Measurements from ENCODE around the gene OR8J3. TPM values are rescaled to one million over a fixed set of nuclear protein-coding genes. Genes with fewer than 3 reads are reported as not detected.

The OR8J3 gene
- total and polyA plus RNA-seq, 12 donors = not detected

- no peak for DNase-seq
- Histone ChIP-seq H3K36me3 (replicated peaks in 1 of 2) (no peaks in the 10 kb centered on the region), H3K9me3 (replicated peaks in 1 of 3) (no peaks in the 10 kb centered on the region), H3K4me3 (no peak overlapping the region), H3K27me3 (no peaks in the 10 kb centered on the region), H3K27ac (no peak overlapping the region), H3K4me1 (replicated peaks in 1 of 2) (no peaks in the 10 kb centered on the region)
- 50 to 75% (median 63%) methylated on average over 3 of the region's 3 CpGs for WGBS, 4 donors
- intact Hi-C loops (cut with DNase I) = no loop called here
- TF ChIP-seq POLR2A (IDR thresholded peaks at IDR 0.05) (no peak), CTCF (IDR thresholded peaks at IDR 0.05) (no peak)
These were observed 50.3 kb downstream of the OR8J3 start for GRCh38 chr11:56089697-56090096.

Small RNA genes within 50 kb of the gene (small RNA-seq; reads per million reads assigned to genes)
- gene OR8I4P = 0 reads per million in 2 donors

Other genes with a start within 250 kb of the OR8J3 start
- gene OR5W2, start 225.6 kb downstream of the OR8J3 start, total RNA-seq = not detected
- gene OR5W2, start 225.6 kb downstream of the OR8J3 start, polyA plus RNA-seq = not detected
- gene OR5I1, start 203.8 kb downstream of the OR8J3 start, total RNA-seq = not detected
- not detected for gene OR5I1, start 203.8 kb downstream of the OR8J3 start, polyA plus RNA-seq
- gene OR10AG1, start 170.3 kb downstream of the OR8J3 start, total RNA-seq = not detected
- gene OR10AG1, start 170.3 kb downstream of the OR8J3 start, polyA plus RNA-seq = not detected
- gene OR5F1, start 145.6 kb downstream of the OR8J3 start, total RNA-seq = not detected
- not detected for gene OR5F1, start 145.6 kb downstream of the OR8J3 start, polyA plus RNA-seq
- gene OR5AS1, start 112.5 kb downstream of the OR8J3 start, total RNA-seq = not detected
- not detected for gene OR5AS1, start 112.5 kb downstream of the OR8J3 start, polyA plus RNA-seq
- gene OR8I2, start 46.9 kb downstream of the OR8J3 start, total RNA-seq = not detected
- not detected for gene OR8I2, start 46.9 kb downstream of the OR8J3 start, polyA plus RNA-seq
- not detected for gene OR8H2, start 36.5 kb downstream of the OR8J3 start, total RNA-seq
- not detected for gene OR8H2, start 36.5 kb downstream of the OR8J3 start, polyA plus RNA-seq
- gene OR8H3, start 17.8 kb downstream of the OR8J3 start, total RNA-seq = not detected
- not detected for gene OR8H3, start 17.8 kb downstream of the OR8J3 start, polyA plus RNA-seq
- not detected for gene OR8K5, start 20.1 kb upstream of the OR8J3 start, total RNA-seq
- gene OR8K5, start 20.1 kb upstream of the OR8J3 start, polyA plus RNA-seq = not detected
- not detected for gene OR5J2, start 36.4 kb upstream of the OR8J3 start, total RNA-seq
- gene OR5J2, start 36.4 kb upstream of the OR8J3 start, polyA plus RNA-seq = not detected
- not detected for gene OR5T2, start 94.1 kb upstream of the OR8J3 start, total RNA-seq
- gene OR5T2, start 94.1 kb upstream of the OR8J3 start, polyA plus RNA-seq = not detected
- not detected for gene OR5T3, start 112.1 kb upstream of the OR8J3 start, total RNA-seq
- not detected for gene OR5T3, start 112.1 kb upstream of the OR8J3 start, polyA plus RNA-seq
- not detected for gene OR5T1, start 134.0 kb upstream of the OR8J3 start, total RNA-seq
- not detected for gene OR5T1, start 134.0 kb upstream of the OR8J3 start, polyA plus RNA-seq
- gene OR8H1, start 152.1 kb upstream of the OR8J3 start, total RNA-seq = not detected
- gene OR8H1, start 152.1 kb upstream of the OR8J3 start, polyA plus RNA-seq = not detected
- not detected for gene OR8K3, start 174.9 kb upstream of the OR8J3 start, total RNA-seq
- not detected for gene OR8K3, start 174.9 kb upstream of the OR8J3 start, polyA plus RNA-seq
- gene OR8K1, start 205.8 kb upstream of the OR8J3 start, total RNA-seq = not detected
- gene OR8K1, start 205.8 kb upstream of the OR8J3 start, polyA plus RNA-seq = not detected
- not detected for gene OR8J1, start 214.1 kb upstream of the OR8J3 start, total RNA-seq
- not detected for gene OR8J1, start 214.1 kb upstream of the OR8J3 start, polyA plus RNA-seq
- gene OR8U1, start 235.4 kb upstream of the OR8J3 start, total RNA-seq = not detected
- not detected for gene OR8U1, start 235.4 kb upstream of the OR8J3 start, polyA plus RNA-seq